AG04450 (cell line): ENCODE measurements around the gene RAPGEF2. TPM values are rescaled to one million over a fixed set of nuclear protein-coding genes. Genes with fewer than 3 reads are reported as not detected.

Experiments
- CTCF ChIA-PET: fragments of 300-600, 350-600 bp; formaldehyde crosslinking; extraction: SDS; loops from one replicate; lab custom pipeline; 2022; ENCODE audit warnings: antibody characterized with exemption, inconsistent platforms; lab: Charles Lee
- POLR2A ChIA-PET: fragments of 350-600 bp; formaldehyde crosslinking; extraction: SDS; loops from one replicate; lab custom pipeline; 2021; ENCODE audit warnings: antibody characterized with exemption, inconsistent platforms; lab: Yijun Ruan, JAX
- DNase-seq: peaks from one replicate; pipeline ENCODE4 v3.0.0-alpha.2; 2011; ENCODE audit warnings: low read depth, low spot score
- H3K27ac ChIP-seq: one replicate; pipeline ENCODE4 v1.5.1; 2012; ENCODE audit warnings: low read depth, low read length, control low read depth
- H3K27me3 ChIP-seq: one replicate; pipeline ENCODE4 v1.6.0; 2012; ENCODE audit warnings: low read length; ENCODE audit not compliant: control insufficient read depth, insufficient read depth
- H3K4me3 ChIP-seq: 2 replicates; pipeline ENCODE4 v1.5.1; 2011; ENCODE audit warnings: mild to moderate bottlenecking, low read depth, low read length, control low read depth
- H3K9me3 ChIP-seq: 2 replicates; pipeline ENCODE4 v1.5.1; 2012; ENCODE audit warnings: low read length; ENCODE audit not compliant: control insufficient read depth, insufficient read depth
- CTCF ChIP-seq: IDR thresholded peaks from 2 replicates; pipeline ENCODE4 v1.5.1; 2011; ENCODE audit warnings: low read depth, low read length, control low read depth, inconsistent platforms
- polyA plus RNA-seq: library from polyadenylated mRNA; depleted of rRNA; stranded (reverse); fragments of >200 nt; gene quantifications from 2 replicates; pipeline ENCODE4 v1.2.3, GENCODE V29; 2011

The RAPGEF2 gene
- polyA plus RNA-seq, 1 experiment, result 51.5 TPM

- Histone ChIP-seq H3K9me3 (peaks cover 4% of the 10 kb centered on the region), H3K27ac (no peak overlapping the region), H3K27me3 (no peaks in the 10 kb centered on the region), H3K4me3 (no peak overlapping the region)
- ChIA-PET CTCF (interaction anchor here (0.6 to 1.2 kb wide), 7 partner anchors 17 to 181 kb away, joined by 3 to 5 read pairs (median 3); no protein-coding TSS in a partner anchor), POLR2A (interaction anchor here (0.6 kb wide), 1 partner anchor 704 kb away, joined by 3 read pairs; no protein-coding TSS in a partner anchor)
- no peak for TF ChIP-seq CTCF
- DNase-seq, result no peak
Measured at GRCh38 chr4:159384017-159384416, 281.1 kb downstream of the RAPGEF2 start.

GRCh38 chr4:159384632-159385031 lies 281.8 kb downstream of the RAPGEF2 start:
- DNase-seq, result no peak
- Histone ChIP-seq H3K9me3 (peaks cover 6% of the 10 kb centered on the region), H3K27ac (no peak overlapping the region), H3K4me3 (no peak overlapping the region), H3K27me3 (no peaks in the 10 kb centered on the region)
- peak; percentile 41; the same call in 1 of the 2 replicates for TF ChIP-seq CTCF
- ChIA-PET POLR2A (interaction anchor here (0.6 kb wide), 1 partner anchor 705 kb away, joined by 3 read pairs; no protein-coding TSS in a partner anchor), CTCF (interaction anchor here (0.6 to 1.2 kb wide), 7 partner anchors 16 to 182 kb away, joined by 3 to 5 read pairs (median 3); no protein-coding TSS in a partner anchor)

- H3K27me3 ChIP-seq, result no peaks in the 10 kb centered on the region
- DNase-seq, result no peak
- H3K4me3 ChIP-seq, result no peak overlapping the region
- no peak for TF ChIP-seq CTCF
- CTCF ChIA-PET, result no interaction called here
- POLR2A ChIA-PET, result no interaction called here
- H3K27ac ChIP-seq, result no peak overlapping the region
- peaks cover 13% of the 10 kb centered on the region for H3K9me3 ChIP-seq
Measured at GRCh38 chr4:159386620-159387019, 283.7 kb downstream of the RAPGEF2 start.

- CTCF ChIA-PET, result no interaction called here
- peaks cover 13% of the 10 kb centered on the region for H3K9me3 ChIP-seq
- POLR2A ChIA-PET, result no interaction called here
- no peak for TF ChIP-seq CTCF
- H3K27ac ChIP-seq, result no peak overlapping the region
- DNase-seq, result no peak
- no peaks in the 10 kb centered on the region for H3K27me3 ChIP-seq
- no peak overlapping the region for H3K4me3 ChIP-seq
Measured at GRCh38 chr4:159389756-159390155, 286.9 kb downstream of the RAPGEF2 start.

DNA sequence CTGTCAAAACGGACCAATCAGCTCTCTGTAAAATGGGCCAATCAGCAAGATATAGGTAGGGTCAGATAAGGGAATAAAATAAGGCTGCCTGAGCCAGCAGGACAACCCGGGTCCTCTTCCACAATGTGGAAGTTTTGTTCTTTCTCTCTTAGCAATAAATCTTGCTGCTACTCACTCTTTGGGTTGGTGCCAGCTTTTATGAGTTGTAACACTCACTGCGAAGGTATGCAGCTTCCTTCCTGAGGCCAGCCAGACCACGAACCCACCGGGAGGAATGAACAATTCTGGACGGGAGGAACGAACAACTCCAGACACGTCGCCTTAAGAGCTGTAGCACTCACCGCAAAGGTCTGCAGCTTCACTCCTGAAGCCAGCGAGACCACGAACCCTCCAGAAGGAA lies 287.8 kb downstream of the RAPGEF2 start:
- H3K9me3 ChIP-seq, result peaks cover 13% of the 10 kb centered on the region
- ChIA-PET POLR2A (interaction anchor here (0.7 to 1.5 kb wide), 2 partner anchors 10 to 53 kb away, joined by 3 to 5 read pairs; no protein-coding TSS in a partner anchor), CTCF (no interaction called here)
- peak; percentile 91 for DNase-seq
- no peak for TF ChIP-seq CTCF
- H3K27ac ChIP-seq, result peak overlapping the region; percentile 57
- H3K4me3 ChIP-seq, result no peak overlapping the region
- no peaks in the 10 kb centered on the region for H3K27me3 ChIP-seq
